HepG2 (cell line): ENCODE data around the gene BLCAP. TPM values are rescaled to one million over a fixed set of nuclear protein-coding genes. Genes with fewer than 3 reads are reported as not detected.

Experiments
- BHLHE40 ChIP-seq: IDR thresholded peaks from 2 replicates; pipeline ENCODE4 v1.6.1; 2011; ENCODE audit warnings: low read length, improper control_type of control experiment
- EP300 ChIP-seq, 3 experiments: sonication (generic) in 1 of 3; formaldehyde crosslinking in 1 of 3; IDR thresholded peaks; 2 replicates each; pipeline versions ENCODE4 v1.5.1 to v1.6.1; 2011 to 2020; ENCODE audit warnings: low read depth in 2 of 3, low read length in 2 of 3, borderline replicate concordance in 1 of 3, improper control_type of control experiment in 1 of 3, mild to moderate bottlenecking in 1 of 3, missing genetic modification reagents in 1 of 3, moderate library complexity in 1 of 3
- FOXO1 ChIP-seq: sonication (generic); formaldehyde crosslinking; IDR thresholded peaks from 2 replicates; pipeline ENCODE4 v1.4.0; 2020; ENCODE audit warnings: missing genetic modification reagents
- GATAD2A ChIP-seq: IDR thresholded peaks from 2 replicates; pipeline ENCODE4 v1.6.1; 2016
- GLI4 ChIP-seq: sonication (generic); formaldehyde crosslinking; IDR thresholded peaks from 2 replicates; pipeline ENCODE4 v1.5.1; 2020; ENCODE audit warnings: missing genetic modification reagents, mild to moderate bottlenecking, moderate library complexity, borderline replicate concordance
- HNF4A ChIP-seq: sonication (generic); formaldehyde crosslinking; IDR thresholded peaks from 2 replicates; pipeline ENCODE4 v1.4.0; 2020; ENCODE audit warnings: missing genetic modification reagents
- KLF11 ChIP-seq: IDR thresholded peaks from 2 replicates; pipeline ENCODE4 v1.6.1; 2016; ENCODE audit warnings: missing compliant biosample characterization
- SKIL ChIP-seq: sonication (generic); formaldehyde crosslinking; IDR thresholded peaks from 2 replicates; pipeline ENCODE4 v1.8.0; 2022; ENCODE audit warnings: missing genetic modification reagents, mild to moderate bottlenecking, moderate library complexity, borderline replicate concordance
- SRSF4 ChIP-seq: fragments of 200-400 bp; formaldehyde crosslinking; IDR thresholded peaks from one replicate; pipeline ENCODE4 v1.6.1; 2018; ENCODE audit warnings: mild to moderate bottlenecking, low read depth, low read length, moderate library complexity; ENCODE audit not compliant: poor library complexity, severe bottlenecking
- YY1 ChIP-seq: IDR thresholded peaks from 2 replicates; pipeline ENCODE4 v1.6.1; 2011; ENCODE audit warnings: low read length, low read depth, moderate library complexity, mild to moderate bottlenecking; ENCODE audit not compliant: insufficient read depth, insufficient replicate concordance
- ZFP37 ChIP-seq: sonication (generic); formaldehyde crosslinking; IDR thresholded peaks from 2 replicates; pipeline ENCODE4 v1.4.0; 2020; ENCODE audit warnings: missing genetic modification reagents, borderline replicate concordance
- ZFX ChIP-seq: sonication (generic); formaldehyde crosslinking; IDR thresholded peaks from 2 replicates; pipeline ENCODE4 v1.4.0; 2020; ENCODE audit warnings: mild to moderate bottlenecking, low read depth, missing genetic modification reagents, moderate library complexity
- ZNF556 ChIP-seq: sonication (generic); formaldehyde crosslinking; IDR thresholded peaks from 2 replicates; pipeline ENCODE4 v1.4.0; 2020; ENCODE audit warnings: mild to moderate bottlenecking, missing genetic modification reagents, borderline replicate concordance
- ZNF605 ChIP-seq: sonication (generic); formaldehyde crosslinking; IDR thresholded peaks from 2 replicates; pipeline ENCODE4 v1.8.0; 2022; ENCODE audit warnings: mild to moderate bottlenecking, missing genetic modification reagents
- polyA plus RNA-seq, 8 experiments: library from polyadenylated mRNA; depleted of rRNA in 3 of 8; stranded (reverse) in 7 of 8; unstranded in 1 of 8; fragments of >200 nt; fragmentation: Illumina TruSeq in 4 of 8; extraction: Trizol in 4 of 8; gene quantifications; 2 replicates each; pipeline versions ENCODE4 v1.2.1 to v1.2.3, GENCODE V29; 2011 to 2016; ENCODE audit warnings: low read depth in 4 of 8, missing spikeins in 1 of 8, mixed read lengths in 1 of 8; ENCODE audit not compliant: insufficient read depth in 1 of 8
- total RNA-seq, 5 experiments: library from RNA; depleted of rRNA; stranded (reverse); fragments of >200 nt; fragmentation: Illumina TruSeq; extraction: Trizol; gene quantifications; 2 replicates each; pipeline ENCODE4 v1.2.3, GENCODE V29; 2016; ENCODE audit warnings: low read depth in 1 of 5
- TF ChIP-seq, protein P1 (sequence below): sonication (generic); formaldehyde crosslinking; IDR thresholded peaks from 2 replicates; pipeline ENCODE4 v1.5.0; 2020; ENCODE audit warnings: missing genetic modification reagents
- TF ChIP-seq, protein P2 (sequence below): sonication (generic); formaldehyde crosslinking; IDR thresholded peaks from 2 replicates; pipeline ENCODE4 v1.5.0; 2020; ENCODE audit warnings: missing genetic modification reagents
- TF ChIP-seq, protein P3 (sequence below): sonication (generic); formaldehyde crosslinking; IDR thresholded peaks from 2 replicates; pipeline ENCODE4 v1.5.0; 2020; ENCODE audit warnings: mild to moderate bottlenecking, missing genetic modification reagents, moderate library complexity
- TF ChIP-seq, protein P4 (sequence below): sonication (generic); formaldehyde crosslinking; IDR thresholded peaks from 2 replicates; pipeline ENCODE4 v1.9.0; 2021; ENCODE audit warnings: missing genetic modification reagents, borderline replicate concordance
- TF ChIP-seq, protein P5 (sequence below): sonication (generic); formaldehyde crosslinking; IDR thresholded peaks from 2 replicates; pipeline ENCODE4 v1.9.0; 2022; ENCODE audit warnings: missing genetic modification reagents, mild to moderate bottlenecking, borderline replicate concordance

The BLCAP gene
- total and polyA plus RNA-seq, 2 of the 13 experiments (the other 11 are each of a cell fraction or from before 2014, with no cell fraction given): 52.4 to 86.8 TPM

- TF ChIP-seq EP300 (IDR thresholded peaks at IDR 0.05; ENCODE audit: low read depth in 2 of 2, low read length in 2 of 2) (peak in 1 of 2 experiments; percentile 32; a peak in 2 of 4 replicates), EP300 (CRISPR knock-in tag; IDR thresholded peaks at IDR 0.05; ENCODE audit: borderline replicate concordance) (no peak), KLF11 (no peak), FOXO1 (no peak; the same call in 1 of the 2 replicates), BHLHE40 (no peak), GATAD2A (peak; percentile 32; the same call in 1 of the 2 replicates), ZFX (peak; percentile 73), YY1 (peak; percentile 25), HNF4A (CRISPR knock-in tag) (peak; percentile 48), ZNF605 (0 out of 2 replicates have a peak, but pooled peaks have one; percentile 36), SKIL (CRISPR knock-in tag) (no peak), SRSF4 (no peak), ZNF556 (CRISPR knock-in tag) (no peak; the same call in 1 of the 2 replicates), GLI4 (peak; percentile 65; the same call in 1 of the 2 replicates), ZFP37 (CRISPR knock-in tag) (peak; percentile 64; the same call in 1 of the 2 replicates)
- TF ChIP-seq, protein P1, sequence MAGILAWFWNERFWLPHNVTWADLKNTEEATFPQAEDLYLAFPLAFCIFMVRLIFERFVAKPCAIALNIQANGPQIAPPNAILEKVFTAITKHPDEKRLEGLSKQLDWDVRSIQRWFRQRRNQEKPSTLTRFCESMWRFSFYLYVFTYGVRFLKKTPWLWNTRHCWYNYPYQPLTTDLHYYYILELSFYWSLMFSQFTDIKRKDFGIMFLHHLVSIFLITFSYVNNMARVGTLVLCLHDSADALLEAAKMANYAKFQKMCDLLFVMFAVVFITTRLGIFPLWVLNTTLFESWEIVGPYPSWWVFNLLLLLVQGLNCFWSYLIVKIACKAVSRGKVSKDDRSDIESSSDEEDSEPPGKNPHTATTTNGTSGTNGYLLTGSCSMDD (CRISPR knock-in tag): 0 out of 2 replicates have a peak, but pooled peaks have one; percentile 66
- TF ChIP-seq, protein P2, sequence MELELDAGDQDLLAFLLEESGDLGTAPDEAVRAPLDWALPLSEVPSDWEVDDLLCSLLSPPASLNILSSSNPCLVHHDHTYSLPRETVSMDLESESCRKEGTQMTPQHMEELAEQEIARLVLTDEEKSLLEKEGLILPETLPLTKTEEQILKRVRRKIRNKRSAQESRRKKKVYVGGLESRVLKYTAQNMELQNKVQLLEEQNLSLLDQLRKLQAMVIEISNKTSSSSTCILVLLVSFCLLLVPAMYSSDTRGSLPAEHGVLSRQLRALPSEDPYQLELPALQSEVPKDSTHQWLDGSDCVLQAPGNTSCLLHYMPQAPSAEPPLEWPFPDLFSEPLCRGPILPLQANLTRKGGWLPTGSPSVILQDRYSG (CRISPR knock-in tag): no peak
- TF ChIP-seq, protein P3, sequence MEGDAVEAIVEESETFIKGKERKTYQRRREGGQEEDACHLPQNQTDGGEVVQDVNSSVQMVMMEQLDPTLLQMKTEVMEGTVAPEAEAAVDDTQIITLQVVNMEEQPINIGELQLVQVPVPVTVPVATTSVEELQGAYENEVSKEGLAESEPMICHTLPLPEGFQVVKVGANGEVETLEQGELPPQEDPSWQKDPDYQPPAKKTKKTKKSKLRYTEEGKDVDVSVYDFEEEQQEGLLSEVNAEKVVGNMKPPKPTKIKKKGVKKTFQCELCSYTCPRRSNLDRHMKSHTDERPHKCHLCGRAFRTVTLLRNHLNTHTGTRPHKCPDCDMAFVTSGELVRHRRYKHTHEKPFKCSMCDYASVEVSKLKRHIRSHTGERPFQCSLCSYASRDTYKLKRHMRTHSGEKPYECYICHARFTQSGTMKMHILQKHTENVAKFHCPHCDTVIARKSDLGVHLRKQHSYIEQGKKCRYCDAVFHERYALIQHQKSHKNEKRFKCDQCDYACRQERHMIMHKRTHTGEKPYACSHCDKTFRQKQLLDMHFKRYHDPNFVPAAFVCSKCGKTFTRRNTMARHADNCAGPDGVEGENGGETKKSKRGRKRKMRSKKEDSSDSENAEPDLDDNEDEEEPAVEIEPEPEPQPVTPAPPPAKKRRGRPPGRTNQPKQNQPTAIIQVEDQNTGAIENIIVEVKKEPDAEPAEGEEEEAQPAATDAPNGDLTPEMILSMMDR: no peak
- TF ChIP-seq, protein P4, sequence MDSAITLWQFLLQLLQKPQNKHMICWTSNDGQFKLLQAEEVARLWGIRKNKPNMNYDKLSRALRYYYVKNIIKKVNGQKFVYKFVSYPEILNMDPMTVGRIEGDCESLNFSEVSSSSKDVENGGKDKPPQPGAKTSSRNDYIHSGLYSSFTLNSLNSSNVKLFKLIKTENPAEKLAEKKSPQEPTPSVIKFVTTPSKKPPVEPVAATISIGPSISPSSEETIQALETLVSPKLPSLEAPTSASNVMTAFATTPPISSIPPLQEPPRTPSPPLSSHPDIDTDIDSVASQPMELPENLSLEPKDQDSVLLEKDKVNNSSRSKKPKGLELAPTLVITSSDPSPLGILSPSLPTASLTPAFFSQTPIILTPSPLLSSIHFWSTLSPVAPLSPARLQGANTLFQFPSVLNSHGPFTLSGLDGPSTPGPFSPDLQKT (CRISPR knock-in tag): no peak
- TF ChIP-seq, protein P5, sequence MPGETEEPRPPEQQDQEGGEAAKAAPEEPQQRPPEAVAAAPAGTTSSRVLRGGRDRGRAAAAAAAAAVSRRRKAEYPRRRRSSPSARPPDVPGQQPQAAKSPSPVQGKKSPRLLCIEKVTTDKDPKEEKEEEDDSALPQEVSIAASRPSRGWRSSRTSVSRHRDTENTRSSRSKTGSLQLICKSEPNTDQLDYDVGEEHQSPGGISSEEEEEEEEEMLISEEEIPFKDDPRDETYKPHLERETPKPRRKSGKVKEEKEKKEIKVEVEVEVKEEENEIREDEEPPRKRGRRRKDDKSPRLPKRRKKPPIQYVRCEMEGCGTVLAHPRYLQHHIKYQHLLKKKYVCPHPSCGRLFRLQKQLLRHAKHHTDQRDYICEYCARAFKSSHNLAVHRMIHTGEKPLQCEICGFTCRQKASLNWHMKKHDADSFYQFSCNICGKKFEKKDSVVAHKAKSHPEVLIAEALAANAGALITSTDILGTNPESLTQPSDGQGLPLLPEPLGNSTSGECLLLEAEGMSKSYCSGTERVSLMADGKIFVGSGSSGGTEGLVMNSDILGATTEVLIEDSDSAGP: peak; percentile 49; the same call in 1 of the 2 replicates
These were observed 1.3 kb downstream of the BLCAP start (continued) for GRCh38 chr20:37526238-37526838.
